Esophagus squamous epithelium (tissue), 4 donors: ENCODE data around the gene CHMP3.

Source experiments
- POLR2A ChIP-seq, 4 donors: fragments of 450-650 bp; IDR thresholded peaks; one replicate each; pipeline ENCODE4 v1.6.1; 2017; ENCODE audit warnings: antibody characterized with exemption in 4 of 4, mild to moderate bottlenecking in 4 of 4, moderate library complexity in 3 of 4
- TF ChIP-seq, protein P1 (sequence below), 6 experiments: fragments of 450-650 bp in 4 of 6; fragments of 200-600 bp in 2 of 6; sonication (generic) in 2 of 6; IDR thresholded peaks; one replicate each; pipeline ENCODE4 v1.5.1; 2016 to 2019; ENCODE audit warnings: antibody characterized with exemption in 6 of 6, mild to moderate bottlenecking in 4 of 6, moderate library complexity in 4 of 6

DNA sequence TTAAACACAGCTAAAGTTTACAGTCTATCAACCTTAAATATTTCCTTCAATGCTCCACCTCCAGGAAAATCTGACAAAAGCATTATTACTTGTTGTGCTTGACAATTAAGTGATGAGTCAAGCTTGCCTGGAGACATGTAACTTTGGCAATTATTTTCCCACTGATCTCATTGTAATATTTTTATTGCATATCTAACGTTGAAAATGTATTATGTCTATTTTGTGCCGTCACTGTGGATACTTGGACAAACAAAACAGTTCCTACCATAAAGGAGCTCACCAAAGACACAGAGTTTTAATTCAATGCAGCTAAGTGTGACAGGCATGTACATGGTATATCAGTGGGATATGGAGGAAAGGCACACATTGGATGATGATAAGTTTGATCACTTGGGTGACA, 35.7 kb upstream of the CHMP3 start:
- TF ChIP-seq, protein P1, sequence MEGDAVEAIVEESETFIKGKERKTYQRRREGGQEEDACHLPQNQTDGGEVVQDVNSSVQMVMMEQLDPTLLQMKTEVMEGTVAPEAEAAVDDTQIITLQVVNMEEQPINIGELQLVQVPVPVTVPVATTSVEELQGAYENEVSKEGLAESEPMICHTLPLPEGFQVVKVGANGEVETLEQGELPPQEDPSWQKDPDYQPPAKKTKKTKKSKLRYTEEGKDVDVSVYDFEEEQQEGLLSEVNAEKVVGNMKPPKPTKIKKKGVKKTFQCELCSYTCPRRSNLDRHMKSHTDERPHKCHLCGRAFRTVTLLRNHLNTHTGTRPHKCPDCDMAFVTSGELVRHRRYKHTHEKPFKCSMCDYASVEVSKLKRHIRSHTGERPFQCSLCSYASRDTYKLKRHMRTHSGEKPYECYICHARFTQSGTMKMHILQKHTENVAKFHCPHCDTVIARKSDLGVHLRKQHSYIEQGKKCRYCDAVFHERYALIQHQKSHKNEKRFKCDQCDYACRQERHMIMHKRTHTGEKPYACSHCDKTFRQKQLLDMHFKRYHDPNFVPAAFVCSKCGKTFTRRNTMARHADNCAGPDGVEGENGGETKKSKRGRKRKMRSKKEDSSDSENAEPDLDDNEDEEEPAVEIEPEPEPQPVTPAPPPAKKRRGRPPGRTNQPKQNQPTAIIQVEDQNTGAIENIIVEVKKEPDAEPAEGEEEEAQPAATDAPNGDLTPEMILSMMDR (IDR thresholded peaks at IDR 0.05): no peak
- TF ChIP-seq POLR2A (IDR thresholded peaks at IDR 0.05): no peak
